ENCODE measurements around the gene CDKAL1.
"Not testable (repeated sequence)": the region's sequence is repeated elsewhere in the genome, so short reads cannot be mapped to it uniquely, and the experiment has no call there.

The CDKAL1 gene

DNA sequence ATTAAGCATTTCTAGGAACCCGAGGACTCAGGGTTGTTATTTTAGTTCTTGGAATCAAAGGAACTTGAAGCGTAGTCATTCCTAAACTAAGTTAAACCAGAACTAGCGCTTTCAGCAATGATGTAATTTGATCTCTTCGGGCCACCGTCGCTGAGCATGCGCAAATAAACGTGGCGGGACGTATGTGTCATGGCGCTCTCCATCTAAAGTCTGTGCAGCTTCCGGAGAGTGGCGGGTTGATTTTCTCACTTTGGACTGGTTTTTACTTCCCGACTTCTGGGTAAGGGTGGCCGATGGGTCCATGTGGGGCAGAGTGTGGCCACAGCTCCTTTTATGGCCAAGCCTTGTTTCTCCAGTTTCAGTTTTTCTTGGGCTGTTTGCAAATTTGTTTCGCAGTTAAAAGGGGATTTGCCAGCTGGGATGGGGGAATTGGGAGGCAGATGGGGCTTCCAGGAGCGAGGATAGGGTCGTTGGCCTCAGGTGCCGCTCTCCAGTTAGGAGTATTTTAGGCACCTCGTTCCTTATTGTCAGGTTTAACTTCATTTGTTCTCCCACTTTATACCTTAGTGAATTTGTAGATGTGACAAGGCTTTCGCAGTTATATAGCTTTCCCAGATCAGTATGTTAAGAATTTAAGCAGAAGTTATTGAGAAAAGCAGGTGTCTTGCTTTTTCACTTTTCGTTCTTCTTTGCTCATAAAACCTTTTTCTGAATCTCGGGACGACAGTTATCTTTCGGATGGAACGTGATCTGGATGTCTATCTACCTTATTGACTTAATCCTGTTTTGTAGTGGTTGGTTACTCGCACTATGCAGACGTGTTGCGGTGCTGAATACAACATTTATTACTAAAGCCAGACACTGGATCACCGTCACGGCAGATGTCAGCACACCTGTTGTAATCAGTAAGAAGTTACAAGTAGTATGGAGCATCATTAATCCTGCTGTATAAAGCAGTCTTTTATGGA is at the start of gene CDKAL1:
Gene CDKAL1 (plus strand): TSS at position 163 of the 968 bp plus-strand sequence. CDS start 11,894 bp downstream, outside the sequence.
- peak; percentile 85 for DNase-seq (ENCODE audit: low spot score)

DNA sequence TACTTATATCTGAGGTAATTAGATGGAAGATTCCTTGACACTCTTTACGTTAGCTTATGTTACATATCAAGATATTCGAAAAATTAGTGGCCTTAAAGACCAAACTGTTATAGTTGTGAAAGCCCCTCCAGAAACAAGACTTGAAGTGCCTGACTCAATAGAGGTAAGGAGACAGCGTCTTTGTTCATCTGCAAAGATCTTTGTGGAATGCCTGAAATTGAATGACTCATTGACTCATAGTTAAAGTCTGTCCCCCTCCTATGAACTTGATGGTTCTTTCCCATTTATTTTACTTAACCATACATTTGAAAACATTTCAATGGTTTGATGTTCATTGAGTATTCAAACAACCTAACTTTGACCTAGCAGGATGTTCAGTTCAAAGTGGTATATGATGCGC is 47.6 kb upstream of the CDKAL1 start:
- DNase-seq (ENCODE audit: low spot score) = no peak

DNA sequence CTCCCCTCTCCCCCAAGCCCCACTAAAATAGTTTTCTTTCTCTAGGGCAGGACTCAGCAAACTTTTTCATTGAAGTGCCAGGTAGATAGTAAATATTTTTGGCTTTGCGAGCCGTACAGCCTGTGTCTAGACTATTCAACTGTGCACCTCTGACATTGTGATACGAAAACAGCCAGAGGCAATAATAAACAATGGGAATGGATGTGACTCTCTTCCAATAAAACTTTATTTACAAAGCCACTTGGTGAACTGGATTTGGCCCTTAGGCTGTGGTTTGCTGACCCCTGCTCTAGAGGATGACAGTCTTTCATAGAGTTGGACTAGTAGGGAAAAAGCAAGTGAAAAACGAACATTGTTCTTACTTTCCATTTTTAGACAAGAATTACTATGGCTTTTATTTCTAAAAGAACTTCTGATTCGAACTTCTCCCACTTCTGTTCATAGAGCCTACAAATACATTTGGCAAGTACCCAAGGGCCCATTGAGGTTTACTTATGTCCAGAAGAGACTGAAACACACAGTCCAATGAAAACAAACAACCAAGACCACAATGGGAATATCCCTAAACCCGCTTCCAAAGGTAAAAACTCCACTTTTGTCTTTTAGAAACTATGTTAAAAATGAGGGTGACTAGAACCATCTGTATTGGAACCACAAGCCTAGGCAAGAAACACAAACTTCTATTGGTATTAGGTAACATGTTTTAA is 46.4 kb upstream of the CDKAL1 start:
- no peak for DNase-seq (ENCODE audit: low spot score)

DNA sequence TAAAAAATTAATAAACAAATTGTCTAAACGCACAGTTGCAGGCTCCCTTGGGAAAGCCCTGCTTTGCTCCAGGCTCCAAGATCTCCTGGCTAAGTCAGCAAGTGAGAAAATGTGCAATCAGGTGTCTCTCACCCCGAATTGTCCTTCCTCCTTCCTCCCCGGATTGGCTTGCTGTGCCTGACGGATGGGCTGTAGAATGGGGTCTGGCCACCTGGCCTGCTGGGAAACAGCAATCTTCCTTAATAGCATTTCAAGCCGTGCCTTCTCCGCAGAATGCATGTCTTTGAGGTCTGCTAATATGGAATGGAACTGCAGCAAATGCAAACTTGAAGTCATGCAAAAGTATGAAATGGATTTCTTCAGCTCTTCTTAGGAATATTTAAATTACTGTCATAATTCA is 43.7 kb upstream of the CDKAL1 start:
- DNase-seq (ENCODE audit: low spot score) = no peak

DNA sequence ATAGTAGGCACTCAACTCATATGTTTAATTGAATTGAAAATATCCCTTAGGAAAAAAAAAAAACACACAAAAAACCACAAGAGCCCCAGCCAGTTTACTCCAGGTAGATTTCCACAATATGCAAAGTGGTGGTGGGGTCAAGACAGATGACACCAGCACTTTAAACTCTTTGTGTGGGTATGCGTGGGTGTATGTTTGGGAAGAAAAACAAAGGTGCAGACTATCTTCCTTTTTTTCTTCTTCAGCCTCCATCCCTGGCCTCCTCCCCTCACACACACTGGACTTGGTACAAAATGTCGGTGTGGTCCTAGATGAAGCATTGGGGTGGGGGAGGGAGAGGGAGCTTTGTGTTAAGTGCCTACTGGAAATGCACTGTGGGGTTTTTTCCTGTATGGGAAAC is 42.2 kb upstream of the CDKAL1 start:
- DNase-seq (ENCODE audit: low spot score) = no peak

DNA sequence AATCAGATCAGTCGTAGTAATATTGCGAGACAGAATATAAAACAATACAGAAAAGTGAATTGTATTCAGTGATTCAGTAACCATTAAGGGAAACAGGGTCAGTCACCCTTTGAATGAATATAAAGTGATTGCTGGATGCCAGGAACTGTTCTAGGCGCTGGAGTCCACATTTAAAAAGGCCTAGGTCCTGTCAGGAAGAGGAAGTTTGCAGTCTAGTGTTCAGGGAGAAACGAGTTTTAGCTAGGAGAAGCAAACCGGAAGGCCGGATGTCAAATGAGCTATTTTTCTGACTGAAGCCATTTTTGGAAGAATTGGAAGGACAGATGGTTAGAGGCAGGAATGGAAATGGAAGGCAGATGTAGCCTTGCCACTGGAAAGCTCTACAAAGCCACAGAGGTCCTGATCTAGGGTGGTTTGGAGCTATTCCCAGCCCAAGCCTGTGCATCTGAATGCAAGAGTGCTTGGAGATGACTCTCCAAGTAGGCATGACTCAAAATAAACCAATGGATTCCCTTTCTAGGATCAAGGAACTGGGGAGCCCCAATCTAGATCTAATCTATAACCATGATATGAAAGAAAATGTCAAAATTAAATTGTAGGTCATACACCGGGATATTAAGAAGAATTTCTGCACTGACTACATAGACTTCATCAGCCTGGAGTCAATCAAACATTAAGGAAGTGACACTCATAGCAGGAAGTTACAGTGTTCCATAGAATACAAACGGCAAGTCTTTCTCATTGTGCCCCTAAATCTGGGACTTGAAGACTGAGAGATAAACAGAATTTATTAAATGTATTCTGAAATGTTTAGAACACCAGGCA is 36.8 kb upstream of the CDKAL1 start:
- DNase-seq (ENCODE audit: low spot score) = peak; percentile 77

DNA sequence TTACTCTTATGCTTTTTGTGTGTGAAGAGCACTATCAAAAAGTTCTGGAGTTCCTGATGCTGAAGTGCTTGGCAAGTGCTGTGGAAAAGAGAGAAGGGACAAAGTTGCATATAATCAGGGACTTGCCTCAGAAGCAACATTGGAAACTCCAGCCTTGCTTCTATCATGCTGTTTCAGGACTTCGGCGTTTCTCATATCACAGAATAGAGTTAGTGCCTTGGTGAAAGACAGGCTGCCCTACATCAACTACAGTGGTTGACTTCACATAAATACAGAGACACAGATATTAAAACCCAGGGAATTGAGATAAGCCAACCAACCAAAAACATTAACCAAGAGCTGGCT is 36.2 kb upstream of the CDKAL1 start:
- no peak for DNase-seq (ENCODE audit: low spot score)

DNA sequence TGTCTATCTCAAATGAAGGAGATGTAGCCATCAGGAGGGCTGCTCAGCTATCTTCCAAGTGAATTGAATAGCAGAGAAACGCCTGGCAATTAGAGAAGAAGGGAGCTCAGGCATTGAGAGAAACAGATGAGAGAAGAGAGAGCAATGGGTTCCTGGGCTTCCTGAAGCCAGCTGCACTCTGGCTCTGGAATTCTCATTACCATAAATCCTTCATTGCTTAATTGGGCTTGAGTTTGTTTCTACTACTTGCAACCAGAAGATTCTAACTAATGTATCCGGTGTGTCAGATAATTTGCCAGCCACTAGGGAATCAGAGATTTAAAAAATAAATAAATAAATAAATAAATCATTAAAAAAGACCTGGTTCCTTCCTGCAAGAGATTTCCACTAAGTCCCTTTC is 25.0 kb upstream of the CDKAL1 start:
- DNase-seq (ENCODE audit: low spot score) = no peak

DNA sequence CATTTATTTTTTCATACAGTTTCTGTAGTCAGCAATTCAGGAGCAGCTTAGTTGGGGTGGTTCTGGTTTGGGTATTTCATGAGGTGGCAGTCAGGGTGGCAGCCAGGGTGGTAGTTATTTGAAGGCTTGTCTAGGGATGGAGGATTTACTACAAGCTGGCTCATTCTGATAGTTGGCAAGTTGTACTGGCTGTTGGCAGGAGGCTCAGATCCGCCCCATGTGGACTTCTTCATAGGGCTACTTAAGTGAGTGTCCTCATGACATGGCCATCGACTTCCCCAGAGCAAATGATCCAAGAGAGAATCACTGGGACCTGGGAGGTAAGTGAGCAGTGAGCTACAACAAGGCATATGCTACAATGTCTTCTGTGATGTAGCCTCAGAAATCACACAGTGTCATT is 22.4 kb upstream of the CDKAL1 start:
- no peak for DNase-seq (ENCODE audit: low spot score)

DNA sequence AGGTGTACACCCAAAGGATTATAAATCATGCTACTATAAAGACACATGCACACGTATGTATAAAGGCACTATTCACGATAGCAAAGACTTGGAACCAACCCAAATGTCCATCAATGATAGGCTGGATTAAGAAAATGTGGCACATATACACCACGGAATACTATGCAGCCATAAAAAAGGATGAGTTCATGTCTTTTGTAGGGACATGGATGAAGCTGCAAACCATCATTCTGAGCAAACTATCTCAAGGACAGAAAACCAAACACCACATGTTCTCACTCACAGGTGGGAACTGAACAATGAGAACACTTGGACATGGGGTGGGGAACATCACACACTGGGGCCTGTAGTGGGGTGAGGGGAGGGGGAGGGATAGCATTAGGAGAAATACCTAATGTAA is 9.0 kb upstream of the CDKAL1 start:
- not testable (repeated sequence) for DNase-seq (ENCODE audit: low spot score)

DNA sequence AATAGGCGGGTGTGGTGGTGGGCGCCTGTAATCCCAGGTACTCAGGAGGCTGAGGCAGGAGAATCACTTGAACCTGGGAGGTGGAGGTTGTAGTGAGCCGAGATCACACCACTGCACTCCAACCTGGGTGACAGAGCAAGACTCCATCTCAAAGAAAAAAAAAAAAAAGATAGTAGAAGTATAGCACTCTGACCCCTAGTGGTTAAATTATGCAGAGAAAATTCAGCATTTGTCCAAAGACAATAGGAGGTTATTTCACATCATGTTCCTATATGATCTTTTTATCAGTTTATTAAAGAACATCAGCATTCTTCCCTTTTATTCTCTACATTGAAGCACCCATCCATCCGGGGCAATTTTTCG is 5.2 kb upstream of the CDKAL1 start:
- DNase-seq (ENCODE audit: low spot score) = peak; percentile 28

DNA sequence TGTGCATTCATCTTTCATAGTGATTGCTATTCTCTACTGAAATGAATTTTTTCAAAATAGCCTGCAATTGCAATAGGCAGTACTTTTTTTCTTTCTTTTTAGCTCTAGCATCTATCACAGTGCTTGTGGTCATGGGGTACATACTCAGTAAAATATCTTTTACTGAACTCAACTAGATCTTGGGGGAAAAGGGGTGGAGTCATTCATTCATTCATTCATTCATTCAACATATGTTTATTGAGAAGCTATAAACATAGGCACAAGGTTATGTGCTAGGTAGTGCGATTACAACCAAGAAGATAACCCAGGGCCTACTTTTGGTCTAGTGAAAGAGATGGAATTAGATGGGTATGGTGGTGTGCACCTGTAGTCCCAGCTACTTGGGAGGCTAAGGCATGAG is 1.4 kb upstream of the CDKAL1 start:
- DNase-seq (ENCODE audit: low spot score) = no peak

DNA sequence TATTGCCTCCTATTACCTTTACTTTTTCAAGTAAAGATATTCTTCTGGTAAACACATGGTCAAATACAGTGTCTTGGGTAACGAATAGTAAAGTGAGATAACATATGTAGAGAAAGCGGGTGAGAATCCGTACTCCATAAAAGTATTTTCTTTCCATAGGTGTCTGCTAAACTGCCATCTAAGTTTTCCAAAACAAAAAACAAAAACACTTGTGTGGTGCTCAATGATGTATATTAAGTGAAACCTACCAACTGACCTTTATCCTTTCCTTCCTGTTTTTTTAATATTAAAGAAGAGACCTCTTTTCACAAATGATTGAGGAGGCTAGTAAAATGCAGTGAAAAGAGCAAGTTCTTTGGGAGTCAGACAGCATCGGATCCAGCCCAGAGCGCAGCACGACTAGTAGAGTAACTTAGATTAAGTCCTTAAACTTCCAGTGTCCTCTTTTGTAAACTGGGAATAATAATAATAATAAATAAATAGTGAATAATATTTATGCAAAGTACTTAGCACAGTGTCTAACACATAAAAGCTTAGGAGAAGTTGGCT is 437 bp upstream of the CDKAL1 start:
- no peak for DNase-seq (ENCODE audit: low spot score)

DNA sequence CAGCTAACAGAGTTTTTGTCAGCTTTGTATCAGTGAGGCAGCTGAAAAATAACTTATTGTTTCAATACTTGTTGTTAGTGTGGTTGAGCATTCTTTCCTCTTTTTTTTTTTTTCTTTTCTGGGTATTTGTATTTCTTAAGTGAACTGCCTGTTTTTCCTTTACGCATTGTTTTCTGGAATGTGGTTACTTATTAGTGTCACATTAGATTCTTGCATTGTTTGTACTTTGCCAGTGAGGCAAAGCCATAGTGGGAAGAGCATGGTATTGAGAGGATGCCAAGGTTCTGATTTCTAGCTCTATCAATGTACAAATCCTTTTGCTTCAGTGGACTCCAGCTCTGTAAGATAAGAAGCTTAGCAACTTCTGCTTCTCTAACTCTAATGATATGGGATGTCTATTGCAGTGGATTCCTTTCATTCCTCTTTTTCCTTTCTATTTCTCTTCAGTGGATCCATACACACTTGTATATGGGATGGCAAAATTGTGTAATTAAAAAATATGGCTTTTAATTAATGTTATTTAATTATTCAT is 3.9 kb downstream of the CDKAL1 start:
- no peak for DNase-seq (ENCODE audit: low spot score)

DNA sequence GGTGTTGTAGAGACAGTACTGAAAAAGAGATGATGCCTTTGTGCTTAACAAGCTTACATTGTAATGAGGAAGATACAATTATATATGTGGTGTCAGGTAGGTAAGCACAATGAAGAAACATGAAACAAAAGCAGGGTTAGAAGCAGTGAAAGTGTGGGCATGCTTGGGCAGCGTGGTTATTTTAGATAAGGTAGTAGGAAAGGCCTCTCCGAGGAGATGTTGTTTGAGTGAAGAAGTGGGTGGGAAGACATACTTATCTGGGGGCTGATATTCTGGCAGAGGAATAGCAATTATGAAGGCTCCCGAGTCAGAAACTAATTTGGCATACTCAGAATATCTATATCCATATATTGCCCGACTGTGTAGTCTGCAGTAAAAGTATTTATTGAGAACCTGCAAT is 4.7 kb downstream of the CDKAL1 start:
- DNase-seq (ENCODE audit: low spot score) = no peak

DNA sequence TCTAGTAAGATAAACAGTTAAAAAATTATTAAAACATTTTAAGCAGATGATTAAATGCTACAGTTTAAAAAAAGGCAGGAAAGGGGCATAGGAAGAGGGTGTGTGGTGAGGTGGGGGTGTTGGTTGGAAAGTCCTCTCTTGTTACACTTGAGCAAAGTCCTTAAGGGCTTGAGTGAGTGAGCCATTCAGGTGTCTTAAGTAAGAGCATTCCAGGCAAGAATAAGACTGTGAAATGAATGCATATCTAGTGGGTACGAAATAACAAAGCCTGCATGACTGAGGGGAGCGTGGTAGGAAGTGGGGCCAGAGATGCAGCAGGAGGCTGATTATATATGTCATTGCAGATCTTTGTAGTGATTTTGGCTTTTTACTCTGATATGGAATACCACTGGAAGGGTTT is 5.1 kb downstream of the CDKAL1 start:
- DNase-seq (ENCODE audit: low spot score) = no peak

DNA sequence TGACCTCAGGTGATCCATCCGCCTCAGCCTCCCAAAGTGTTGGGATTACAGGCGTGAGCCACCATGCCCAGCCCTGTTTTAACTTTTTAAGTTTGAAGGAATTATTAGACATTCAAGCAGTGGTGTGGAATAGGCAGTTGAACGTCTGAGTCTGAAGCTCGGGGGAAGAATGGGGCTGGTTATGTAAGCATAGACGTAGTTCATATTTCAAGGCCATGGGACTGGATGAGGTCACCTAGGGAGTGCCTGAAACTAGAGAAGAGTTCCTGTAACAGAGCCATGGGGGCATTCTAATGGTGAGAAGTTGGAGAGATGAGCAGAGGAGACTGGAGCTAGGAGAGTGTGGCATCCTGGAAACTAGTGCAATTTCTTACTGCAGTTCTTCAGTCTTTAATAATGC is 6.4 kb downstream of the CDKAL1 start:
- no peak for DNase-seq (ENCODE audit: low spot score)

DNA sequence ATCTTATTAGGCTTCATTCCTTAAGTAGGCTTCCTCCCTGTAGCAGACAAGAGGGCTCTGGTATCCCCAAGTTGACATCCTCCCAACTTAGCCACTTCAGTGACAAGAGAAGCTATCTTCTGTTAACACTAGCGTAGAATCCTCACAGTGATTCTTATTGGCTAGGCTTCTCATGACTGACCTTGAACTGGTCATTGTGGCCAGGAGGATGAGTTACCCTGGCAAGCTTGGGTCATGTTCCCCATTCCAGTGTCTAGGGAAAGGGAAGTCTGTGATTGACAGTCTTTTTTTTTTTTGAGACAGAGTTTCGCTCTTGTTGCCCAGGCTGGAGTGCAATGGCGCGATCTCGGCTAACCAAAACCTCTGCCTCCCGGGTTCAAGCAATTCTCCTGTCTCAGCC is 7.1 kb downstream of the CDKAL1 start:
- DNase-seq (ENCODE audit: low spot score) = no peak

DNA sequence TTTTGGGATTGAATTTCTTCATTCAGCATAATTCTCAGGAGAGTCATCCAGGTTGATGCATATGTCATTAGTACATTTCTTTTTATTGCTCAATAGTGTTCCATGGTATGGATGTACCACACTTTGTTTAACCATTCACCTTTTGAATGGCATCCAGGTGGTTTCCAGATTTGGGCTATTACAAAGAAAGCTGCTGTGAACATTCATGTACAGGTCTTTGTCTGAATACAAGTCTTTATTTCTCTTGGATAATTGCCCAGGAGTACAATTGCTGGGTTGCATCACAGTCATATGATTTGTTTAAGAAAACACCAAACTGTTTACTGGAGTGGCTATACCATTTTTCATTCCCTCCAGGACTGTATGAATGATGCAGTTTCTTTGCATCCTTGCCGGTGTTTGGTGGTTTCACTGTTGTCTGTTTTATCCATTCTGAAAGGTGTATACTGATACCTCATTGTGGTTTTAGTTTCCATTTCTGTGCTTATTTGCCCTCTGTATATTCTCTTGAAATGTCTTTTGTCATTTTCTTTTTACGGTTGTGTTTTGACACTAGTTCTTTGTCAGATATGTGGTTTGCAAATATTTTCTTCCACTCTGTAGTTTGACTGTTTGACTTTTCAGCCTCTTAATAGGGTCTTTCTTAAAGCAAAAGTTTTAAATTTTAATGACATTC is 8.8 kb downstream of the CDKAL1 start:
- peak; percentile 5 for DNase-seq (ENCODE audit: low spot score)

DNA sequence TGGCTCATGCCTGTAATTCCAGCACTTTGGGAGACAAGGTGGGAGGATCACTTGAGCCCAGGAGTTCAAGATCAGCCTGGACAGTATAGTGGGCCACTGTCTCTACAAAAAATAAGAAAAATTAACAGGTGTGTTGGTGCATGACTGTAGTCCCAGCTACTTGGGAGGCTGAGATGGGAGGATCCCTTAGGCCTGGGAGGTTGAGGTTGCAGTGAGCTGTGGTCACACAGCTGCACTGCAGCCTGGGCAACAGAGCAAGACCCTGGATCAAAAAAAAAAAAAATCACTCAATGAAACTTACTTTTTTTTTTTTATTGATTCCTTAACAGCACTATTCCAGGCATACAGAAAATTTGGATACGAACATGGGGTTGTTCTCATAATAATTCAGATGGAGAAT is 14.0 kb downstream of the CDKAL1 start:
- no peak for DNase-seq (ENCODE audit: low spot score)

DNA sequence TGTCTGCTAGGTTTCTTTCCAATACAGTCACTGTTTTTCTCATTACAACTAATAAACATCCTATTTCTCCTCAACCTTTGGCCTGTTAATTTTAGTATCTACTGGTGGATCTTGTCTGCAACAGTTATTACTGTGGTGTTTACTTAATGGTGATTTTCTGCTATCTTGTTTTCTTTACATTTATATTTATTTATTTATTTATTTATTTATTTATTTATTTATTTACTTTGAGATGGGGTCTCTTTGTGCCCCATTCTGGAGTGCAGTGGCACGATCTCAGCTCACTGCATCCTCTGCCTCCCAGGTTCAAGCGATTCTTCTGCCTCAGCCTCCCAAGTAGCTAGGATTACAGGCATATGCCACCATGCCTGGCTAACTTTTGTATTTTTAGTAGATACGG is 15.1 kb downstream of the CDKAL1 start:
- not testable (repeated sequence) for DNase-seq (ENCODE audit: low spot score)
